ENCODE data around the gene RNF207. TPM values are rescaled to one million over a fixed set of nuclear protein-coding genes. Genes with fewer than 3 reads are reported as not detected.

The RNF207 gene
- total RNA-seq, 1 experiment from 2014 or later: 6.4 TPM

GRCh38 chr1:6251233-6251632 is 45.3 kb downstream of the RNF207 start:
- TF ChIP-seq EZH2 (IDR thresholded peaks at IDR 0.05; ENCODE audit: borderline replicate concordance, low read depth, low read length, poor library complexity, severe bottlenecking) (no peak), CTCF (conservative IDR thresholded peaks at IDR 0.05; ENCODE audit: low read depth, low read length) (no peak)
- CTCF ChIA-PET: no interaction called here
- Histone ChIP-seq H3K9me3 (ENCODE audit: low read depth, low read length, poor library complexity, severe bottlenecking) (no peaks in the 10 kb centered on the region), H3K27ac (ENCODE audit: low read depth, low read length, poor library complexity, severe bottlenecking) (no peak overlapping the region), H3K36me3 (ENCODE audit: insufficient read depth, low read length, poor library complexity, severe bottlenecking) (no peaks in the 10 kb centered on the region), H3K27me3 (replicated peaks; ENCODE audit: insufficient read depth, low read depth, low read length, poor library complexity) (peaks cover 10% of the 10 kb centered on the region), H3K4me3 (ENCODE audit: low read depth, low read length, poor library complexity, severe bottlenecking) (no peak overlapping the region), H3K4me1 (ENCODE audit: insufficient read depth, low read length, poor library complexity, severe bottlenecking) (peaks cover 5% of the 10 kb centered on the region)
- BruUV-seq (replicated peaks): no TSS peak
- POLR2A ChIA-PET (ENCODE audit: low non-redundant PET): no interaction called here
- DNase-seq (ENCODE audit: low spot score): no peak
- intact Hi-C loops (cut with micrococcal nuclease; ENCODE audit: unreplicated experiment): no loop called here

- Histone ChIP-seq H3K4me1 (ENCODE audit: insufficient read depth, low read length, poor library complexity, severe bottlenecking) (no peaks in the 10 kb centered on the region), H3K27ac (ENCODE audit: low read depth, low read length, poor library complexity, severe bottlenecking) (no peak overlapping the region), H3K9me3 (ENCODE audit: low read depth, low read length, poor library complexity, severe bottlenecking) (no peaks in the 10 kb centered on the region), H3K36me3 (ENCODE audit: insufficient read depth, low read length, poor library complexity, severe bottlenecking) (no peaks in the 10 kb centered on the region), H3K27me3 (replicated peaks; ENCODE audit: insufficient read depth, low read depth, low read length, poor library complexity) (peaks cover 10% of the 10 kb centered on the region), H3K4me3 (ENCODE audit: low read depth, low read length, poor library complexity, severe bottlenecking) (no peak overlapping the region)
- TF ChIP-seq EZH2 (IDR thresholded peaks at IDR 0.05; ENCODE audit: borderline replicate concordance, low read depth, low read length, poor library complexity, severe bottlenecking) (no peak), CTCF (conservative IDR thresholded peaks at IDR 0.05; ENCODE audit: low read depth, low read length) (no peak)
- no TSS peak for BruUV-seq (replicated peaks)
- CTCF ChIA-PET: no interaction called here
- DNase-seq (ENCODE audit: low spot score): no peak
- POLR2A ChIA-PET (ENCODE audit: low non-redundant PET): no interaction called here
- intact Hi-C loops (cut with micrococcal nuclease; ENCODE audit: unreplicated experiment): no loop called here
These were observed 45.9 kb downstream of the RNF207 start for GRCh38 chr1:6251681-6252373.

- BruUV-seq (replicated peaks): no TSS peak
- H3K4me1 ChIP-seq (ENCODE audit: insufficient read depth, low read length, poor library complexity, severe bottlenecking): no peaks in the 10 kb centered on the region
- no peak for TF ChIP-seq CTCF (conservative IDR thresholded peaks at IDR 0.05; ENCODE audit: low read depth, low read length)
- no peak for TF ChIP-seq EZH2 (IDR thresholded peaks at IDR 0.05; ENCODE audit: borderline replicate concordance, low read depth, low read length, poor library complexity, severe bottlenecking)
- H3K36me3 ChIP-seq (ENCODE audit: insufficient read depth, low read length, poor library complexity, severe bottlenecking): no peaks in the 10 kb centered on the region
- no peak overlapping the region for H3K27ac ChIP-seq (ENCODE audit: low read depth, low read length, poor library complexity, severe bottlenecking)
- POLR2A ChIA-PET (ENCODE audit: low non-redundant PET): no interaction called here
- no peak for DNase-seq (ENCODE audit: low spot score)
- no peaks in the 10 kb centered on the region for H3K9me3 ChIP-seq (ENCODE audit: low read depth, low read length, poor library complexity, severe bottlenecking)
- no peak overlapping the region for H3K4me3 ChIP-seq (ENCODE audit: low read depth, low read length, poor library complexity, severe bottlenecking)
- CTCF ChIA-PET: no interaction called here
- H3K27me3 ChIP-seq (replicated peaks; ENCODE audit: insufficient read depth, low read depth, low read length, poor library complexity): peaks cover 10% of the 10 kb centered on the region
- intact Hi-C loops (cut with micrococcal nuclease; ENCODE audit: unreplicated experiment): no loop called here
These were observed 46.4 kb downstream of the RNF207 start for GRCh38 chr1:6252374-6252710.
